ENCODE measurements around the gene TMEM255A. TPM values are rescaled to one million over a fixed set of nuclear protein-coding genes. Genes with fewer than 3 reads are reported as not detected.

The TMEM255A gene
- total RNA-seq, result not detected in 2 replicates

DNA sequence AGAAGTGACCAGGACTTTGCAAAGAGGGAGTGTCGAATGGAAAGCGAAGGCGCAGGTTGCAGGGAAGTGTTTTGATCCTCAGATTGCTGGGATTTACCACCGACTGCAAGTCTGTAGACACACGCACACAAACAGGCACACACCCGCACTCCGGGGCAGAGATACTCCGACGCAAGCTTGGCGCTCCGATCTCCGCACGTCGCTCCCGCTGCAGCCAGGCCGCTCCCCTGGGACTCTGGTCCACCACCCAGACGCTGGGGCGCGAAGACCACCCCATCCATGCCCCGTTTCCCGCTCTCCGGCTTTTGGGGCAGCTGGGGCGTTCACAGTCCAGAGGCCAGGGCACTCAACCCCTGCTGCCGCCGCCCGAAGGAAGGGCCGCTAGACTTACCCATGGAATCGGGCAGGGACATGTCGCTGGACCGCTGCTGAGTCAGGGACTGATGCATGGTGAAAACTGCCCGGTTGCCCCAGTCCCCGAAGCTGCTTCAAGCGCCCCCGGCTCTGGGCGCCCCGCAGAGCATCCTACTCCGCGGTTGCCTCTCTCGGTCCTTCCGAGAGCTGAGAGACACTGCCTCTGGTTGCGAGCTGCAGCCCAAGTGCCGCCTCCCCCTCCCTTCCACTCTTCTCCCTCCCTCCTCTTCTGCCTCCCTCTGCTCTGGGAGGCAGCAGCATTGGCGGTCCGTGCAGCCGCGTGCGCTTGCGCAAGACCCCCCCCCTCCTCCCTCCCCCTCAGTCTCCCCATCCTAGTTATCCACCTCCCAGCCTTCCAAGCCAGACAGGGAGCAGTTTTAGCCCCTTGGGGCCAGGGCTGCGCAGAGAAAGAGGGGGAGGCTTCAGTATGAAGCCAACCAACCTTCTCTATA, at the start of gene TMEM255A:
TSS of gene TMEM255A (minus strand) at position 601 of the 866 bp plus-strand sequence. CDS start at position 449, 152 bp downstream.

GRCh38 chrX:120250522-120251271, 60.6 kb downstream of the TMEM255A start, which contains the start of gene ZBTB33:
ZBTB33 (plus strand) TSS chrX:120250812; CDS start chrX:120253416, 2,604 bp downstream.

Other genes starting within 250 kb of the TMEM255A start
- gene RHOXF2B, start 233.8 kb downstream of the TMEM255A start, total RNA-seq, result not detected in 2 replicates
- gene RHOXF1, start 195.5 kb downstream of the TMEM255A start, total RNA-seq, result not detected in 2 replicates
- gene RHOXF2, start 152.8 kb downstream of the TMEM255A start, total RNA-seq, result not detected in 2 replicates
- 8.6 and 8.9 TPM in 2 replicates for gene ZBTB33, start 60.6 kb downstream of the TMEM255A start, total RNA-seq
- gene ATP1B4, start 50.6 kb upstream of the TMEM255A start, total RNA-seq, result not detected in 2 replicates
- gene LAMP2, start 157.8 kb upstream of the TMEM255A start, total RNA-seq, result 170 and 174 TPM in 2 replicates
- gene CUL4B, start 249.5 kb upstream of the TMEM255A start, total RNA-seq, result 76.4 and 80.4 TPM in 2 replicates